CD4-positive, alpha-beta T cell (primary cell): ENCODE data around the gene SUMF1. TPM values are rescaled to one million over a fixed set of nuclear protein-coding genes. Genes with fewer than 3 reads are reported as not detected.

Source experiments
- ATAC-seq: fragments of 200-7000 bp; cut with Tn5 transposase; one replicate; pipeline ENCODE4 v1.10.0; 2022; ENCODE audit warnings: mild to moderate bottlenecking; ENCODE audit not compliant: poor library complexity
- CTCF ChIA-PET: fragments of 350-600 bp; sonication (Branson Sonifier 250); formaldehyde crosslinking; loops from one replicate; lab custom pipeline; 2021; ENCODE audit warnings: antibody characterized with exemption, inconsistent platforms; lab: Charles Lee
- POLR2A ChIA-PET: fragments of 350-600 bp; sonication (Branson Sonifier 250); formaldehyde crosslinking; loops from one replicate; lab custom pipeline; 2021; ENCODE audit warnings: antibody characterized with exemption, inconsistent platforms; lab: Charles Lee
- DNase-seq, 14 experiments: peaks; one replicate each; pipeline ENCODE4 v3.0.0-alpha.2; 2013 to 2020; ENCODE audit warnings: mixed read lengths in 2 of 14
- H3K27ac ChIP-seq, 2 donors: one replicate each; pipeline versions ENCODE4 v1.5.1 to v1.7.0; 2013; ENCODE audit warnings: low read length in 2 of 2, low read depth in 1 of 2, mild to moderate bottlenecking in 1 of 2
- H3K27me3 ChIP-seq, 2 experiments: 1 replicate in 1 of 2; 2 replicates in 1 of 2; pipeline versions ENCODE4 v1.6.1 to v1.7.0; 2013; ENCODE audit warnings: low read length in 2 of 2, control low read depth in 1 of 2, mild to moderate bottlenecking in 1 of 2, moderate library complexity in 1 of 2; ENCODE audit not compliant: insufficient read depth in 2 of 2, control insufficient read depth in 1 of 2
- H3K36me3 ChIP-seq: one replicate; pipeline ENCODE4 v1.6.1; 2013; ENCODE audit warnings: low read length, control low read depth; ENCODE audit not compliant: insufficient read depth
- H3K4me1 ChIP-seq: one replicate; pipeline ENCODE4 v1.6.1; 2013; ENCODE audit warnings: low read length, control low read depth; ENCODE audit not compliant: insufficient read depth
- H3K4me3 ChIP-seq: one replicate; pipeline ENCODE4 v1.5.1; 2013; ENCODE audit warnings: mild to moderate bottlenecking, low read length, moderate library complexity
- H3K9me3 ChIP-seq, 2 experiments: 1 replicate in 1 of 2; 2 replicates in 1 of 2; pipeline versions ENCODE4 v1.6.1 to v1.7.0; 2013; ENCODE audit warnings: low read length in 2 of 2, mild to moderate bottlenecking in 2 of 2, control low read depth in 1 of 2, moderate library complexity in 1 of 2; ENCODE audit not compliant: control insufficient read depth in 1 of 2, insufficient read depth in 1 of 2
- H3K27ac Mint-ChIP-seq: one replicate; pipeline ENCODE4 v1.8.0; 2020; ENCODE audit warnings: mixed read lengths
- H3K27me3 Mint-ChIP-seq: one replicate; pipeline ENCODE4 v1.8.0; 2021; ENCODE audit warnings: mixed read lengths
- H3K36me3 Mint-ChIP-seq: one replicate; pipeline ENCODE4 v1.8.0; 2021; ENCODE audit warnings: low read depth, mixed read lengths
- H3K4me1 Mint-ChIP-seq: one replicate; pipeline ENCODE4 v1.8.0; 2021; ENCODE audit warnings: low read depth, mixed read lengths
- H3K4me3 Mint-ChIP-seq: one replicate; pipeline ENCODE4 v1.8.0; 2020; ENCODE audit warnings: mild to moderate bottlenecking, mixed read lengths
- H3K9me3 Mint-ChIP-seq: one replicate; pipeline ENCODE4 v1.8.0; 2020; ENCODE audit warnings: mixed read lengths
- intact Hi-C, 2 experiments: fragments of 100-400 bp; cut with DNase I in 1 of 2; cut with micrococcal nuclease in 1 of 2; formaldehyde crosslinking; loops; one replicate each; pipeline versions ENCODE4 v1.15.1 to v1.9.0; 2023 to 2025; cut with DNase I, micrococcal nuclease
- total RNA-seq, 174 experiments: library from RNA in 2 of 174; stranded (reverse) in 2 of 174; gene quantifications; one replicate each; pipeline ENCODE4 v1.2.3 and lab custom pipeline; 2021 to 2026
- TF ChIP-seq, protein P1 (sequence below): fragments of 200-600 bp; IDR thresholded peaks from one replicate; pipeline ENCODE4 v1.8.0; 2022; ENCODE audit warnings: antibody characterized with exemption, mild to moderate bottlenecking

SUMF1 gene
- total RNA-seq, 2 experiments from 2014 or later = 7.0 to 8.1 TPM

DNA sequence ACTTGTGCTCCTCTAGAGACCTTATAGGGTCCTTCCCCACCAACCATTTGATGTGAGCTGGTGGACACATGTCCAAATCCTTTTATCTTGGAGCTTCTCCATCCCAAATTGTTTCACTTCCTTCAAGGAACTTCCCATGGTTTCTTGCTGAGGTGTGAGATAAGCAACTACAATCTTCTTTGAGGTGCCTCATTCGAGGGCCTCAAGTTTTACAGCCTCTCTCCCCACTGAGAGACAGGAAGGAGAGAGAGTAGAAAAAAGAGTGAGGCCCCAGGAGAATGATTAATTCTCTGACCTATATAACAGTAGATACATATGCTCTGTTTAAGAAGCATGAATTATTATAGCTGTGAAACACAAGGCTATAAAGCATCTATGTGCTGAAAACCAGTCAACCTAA lies 70.5 kb downstream of the SUMF1 start:
- H3K36me3 Mint-ChIP-seq = peaks cover 69% of the 10 kb centered on the region
- intact Hi-C loops = no loop called here
- ATAC-seq (no peak), DNase-seq (no peak)
- POLR2A ChIA-PET = no interaction called here
- no peaks in the 10 kb centered on the region for H3K9me3 Mint-ChIP-seq
- Histone ChIP-seq H3K9me3 (peaks cover 3 to 4% of the 10 kb centered on the region in 2 experiments), H3K4me3 (no peak overlapping the region), H3K27ac (no peak overlapping the region), H3K27me3 (no peaks in the 10 kb centered on the region), H3K36me3 (peaks cover 4% of the 10 kb centered on the region), H3K4me1 (peaks cover 7% of the 10 kb centered on the region)
- H3K27ac Mint-ChIP-seq = no peak overlapping the region
- H3K27me3 Mint-ChIP-seq = no peaks in the 10 kb centered on the region
- H3K4me3 Mint-ChIP-seq = no peak overlapping the region
- TF ChIP-seq, protein P1, sequence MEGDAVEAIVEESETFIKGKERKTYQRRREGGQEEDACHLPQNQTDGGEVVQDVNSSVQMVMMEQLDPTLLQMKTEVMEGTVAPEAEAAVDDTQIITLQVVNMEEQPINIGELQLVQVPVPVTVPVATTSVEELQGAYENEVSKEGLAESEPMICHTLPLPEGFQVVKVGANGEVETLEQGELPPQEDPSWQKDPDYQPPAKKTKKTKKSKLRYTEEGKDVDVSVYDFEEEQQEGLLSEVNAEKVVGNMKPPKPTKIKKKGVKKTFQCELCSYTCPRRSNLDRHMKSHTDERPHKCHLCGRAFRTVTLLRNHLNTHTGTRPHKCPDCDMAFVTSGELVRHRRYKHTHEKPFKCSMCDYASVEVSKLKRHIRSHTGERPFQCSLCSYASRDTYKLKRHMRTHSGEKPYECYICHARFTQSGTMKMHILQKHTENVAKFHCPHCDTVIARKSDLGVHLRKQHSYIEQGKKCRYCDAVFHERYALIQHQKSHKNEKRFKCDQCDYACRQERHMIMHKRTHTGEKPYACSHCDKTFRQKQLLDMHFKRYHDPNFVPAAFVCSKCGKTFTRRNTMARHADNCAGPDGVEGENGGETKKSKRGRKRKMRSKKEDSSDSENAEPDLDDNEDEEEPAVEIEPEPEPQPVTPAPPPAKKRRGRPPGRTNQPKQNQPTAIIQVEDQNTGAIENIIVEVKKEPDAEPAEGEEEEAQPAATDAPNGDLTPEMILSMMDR = no peak
- peaks cover 7% of the 10 kb centered on the region for H3K4me1 Mint-ChIP-seq
- CTCF ChIA-PET = no interaction called here

DNA sequence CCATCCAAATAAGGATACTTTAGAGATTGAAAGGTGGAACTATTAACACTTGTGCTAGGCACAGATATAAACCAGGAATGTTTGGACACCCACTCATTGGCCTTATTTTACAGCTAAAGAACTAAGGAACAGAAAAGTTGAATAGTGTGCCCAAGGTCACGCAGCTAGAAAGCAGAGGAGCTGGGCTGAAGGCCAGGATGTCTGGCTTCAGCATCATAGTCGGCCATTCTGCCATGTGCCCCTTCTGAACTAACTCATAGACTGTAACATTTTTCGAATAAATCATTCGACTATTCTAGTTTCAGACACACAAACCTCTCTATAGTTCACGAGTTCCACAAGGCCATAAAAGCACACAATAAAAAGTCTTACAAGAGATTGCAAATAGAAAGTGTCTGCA lies 71.1 kb downstream of the SUMF1 start:
- Histone ChIP-seq H3K27ac (no peak overlapping the region), H3K36me3 (peaks cover 4% of the 10 kb centered on the region), H3K9me3 (peaks cover 6 to 7% of the 10 kb centered on the region in 2 experiments), H3K4me1 (peaks cover 7% of the 10 kb centered on the region), H3K4me3 (no peak overlapping the region), H3K27me3 (no peaks in the 10 kb centered on the region)
- Mint-ChIP-seq H3K27ac (no peak overlapping the region), H3K4me3 (no peak overlapping the region), H3K36me3 (peaks cover 68% of the 10 kb centered on the region), H3K4me1 (peaks cover 7% of the 10 kb centered on the region), H3K9me3 (no peaks in the 10 kb centered on the region), H3K27me3 (no peaks in the 10 kb centered on the region)
- ChIA-PET POLR2A (no interaction called here), CTCF (no interaction called here)
- no peak for DNase-seq
- TF ChIP-seq, protein P1 = no peak
- ATAC-seq = no peak
- intact Hi-C loops = no loop called here

DNA sequence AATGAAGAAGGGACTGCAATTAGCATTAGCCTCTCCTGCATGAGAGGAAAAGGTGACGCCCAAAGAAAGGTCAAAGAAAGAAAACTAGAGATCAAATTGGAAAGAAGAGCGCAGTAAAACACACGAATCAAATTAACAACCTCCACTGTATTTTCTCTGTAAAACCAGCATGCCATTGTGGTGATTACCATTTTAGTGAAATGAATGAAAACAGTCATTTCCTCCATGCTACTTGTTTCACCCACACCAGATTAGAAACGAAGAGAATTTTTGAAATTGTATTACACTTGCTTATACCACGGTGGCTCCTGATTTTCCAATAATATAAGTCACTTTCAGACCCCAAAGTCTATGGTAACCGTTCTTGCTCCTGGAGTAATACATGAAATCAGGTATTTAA lies 71.6 kb downstream of the SUMF1 start:
- TF ChIP-seq, protein P1 = no peak
- Mint-ChIP-seq H3K9me3 (no peaks in the 10 kb centered on the region), H3K36me3 (peaks cover 67% of the 10 kb centered on the region), H3K4me1 (peaks cover 7% of the 10 kb centered on the region), H3K4me3 (no peak overlapping the region), H3K27ac (no peak overlapping the region), H3K27me3 (no peaks in the 10 kb centered on the region)
- Histone ChIP-seq H3K27me3 (no peaks in the 10 kb centered on the region), H3K27ac (no peak overlapping the region), H3K4me1 (peaks cover 7% of the 10 kb centered on the region), H3K9me3 (peaks cover 6 to 7% of the 10 kb centered on the region in 2 experiments), H3K4me3 (no peak overlapping the region), H3K36me3 (peaks cover 4% of the 10 kb centered on the region)
- ATAC-seq (no peak), DNase-seq (no peak)
- intact Hi-C loops = no loop called here
- CTCF ChIA-PET = no interaction called here
- POLR2A ChIA-PET = no interaction called here
